GM12892 (cell line): ENCODE results near the gene EHD2.
"Not testable (repeated sequence)": the region's sequence is repeated elsewhere in the genome, so short reads cannot be mapped to it uniquely, and the experiment has no call there.

Experiments
- DNase-seq: peaks from one replicate; pipeline ENCODE4 v3.0.0; 2011; ENCODE audit not compliant: insufficient read length
- FAIRE-seq: peaks from 2 replicates; lab custom pipeline; 2011; peaks lifted over from hg19 to GRCh38; lab: Jason Lieb, UNC
- POLR2A ChIP-seq: IDR thresholded peaks from 2 replicates; pipeline ENCODE4 v1.6.1; 2011; ENCODE audit warnings: low read depth, low read length, control low read depth
- POLR2AphosphoS5 ChIP-seq: IDR thresholded peaks from 2 replicates; pipeline ENCODE4 v1.6.1; 2011; ENCODE audit warnings: low read depth, low read length, control low read depth
- TAF1 ChIP-seq: IDR thresholded peaks from 2 replicates; pipeline ENCODE4 v1.6.1; 2011; ENCODE audit warnings: low read depth, mild to moderate bottlenecking, control low read depth, low read length, borderline replicate concordance

The EHD2 gene

GRCh38 chr19:47720669-47721422 is 7.6 kb downstream of the EHD2 start:
- TF ChIP-seq POLR2AphosphoS5 (no peak), POLR2A (no peak), TAF1 (no peak)
- no peak for DNase-seq
- FAIRE-seq, result no peak

GRCh38 chr19:47723581-47723940 is 10.3 kb downstream of the EHD2 start:
- no peak for FAIRE-seq
- TF ChIP-seq TAF1 (no peak), POLR2AphosphoS5 (no peak), POLR2A (no peak)
- DNase-seq, result no peak

- no peak for DNase-seq
- FAIRE-seq, result no peak
Measured at GRCh38 chr19:47725759-47726401, 12.7 kb downstream of the EHD2 start.

GRCh38 chr19:47726467-47726866 is 13.2 kb downstream of the EHD2 start:
- DNase-seq, result no peak

More at GRCh38 chr19:47725759-47726401, 12.7 kb downstream of the EHD2 start:
- TF ChIP-seq POLR2AphosphoS5, result no peak
- TF ChIP-seq TAF1, result no peak
- TF ChIP-seq POLR2A, result no peak

GRCh38 chr19:47728295-47728694 is 15.1 kb downstream of the EHD2 start:
- DNase-seq, FAIRE-seq: not testable (repeated sequence)

More at GRCh38 chr19:47726467-47726866, 13.2 kb downstream of the EHD2 start:
- no peak for FAIRE-seq
- TF ChIP-seq POLR2AphosphoS5, result no peak
- TF ChIP-seq TAF1, result no peak
- TF ChIP-seq POLR2A, result no peak

- TF ChIP-seq POLR2AphosphoS5 (no peak), TAF1 (no peak)
- DNase-seq, result no peak
- FAIRE-seq, result no peak
Measured at GRCh38 chr19:47729468-47729798, 16.2 kb downstream of the EHD2 start.

GRCh38 chr19:47729799-47730520 is 16.7 kb downstream of the EHD2 start:
- FAIRE-seq, result no peak
- DNase-seq, result no peak
- no peak for TF ChIP-seq POLR2AphosphoS5
- no peak for TF ChIP-seq TAF1
- TF ChIP-seq POLR2A, result no peak

GRCh38 chr19:47730521-47730889 is 17.3 kb downstream of the EHD2 start:
- FAIRE-seq, result no peak
- TF ChIP-seq TAF1 (no peak), POLR2A (no peak), POLR2AphosphoS5 (no peak)
- DNase-seq, result no peak

- DNase-seq, result no peak
- no peak for FAIRE-seq
Measured at GRCh38 chr19:47730910-47731309, 17.7 kb downstream of the EHD2 start.

GRCh38 chr19:47735131-47735530 is 21.9 kb downstream of the EHD2 start:
- TF ChIP-seq POLR2A, result no peak
- TF ChIP-seq TAF1, result no peak
- TF ChIP-seq POLR2AphosphoS5, result no peak
- no peak for FAIRE-seq
- DNase-seq, result no peak

More at GRCh38 chr19:47730910-47731309, 17.7 kb downstream of the EHD2 start:
- TF ChIP-seq POLR2AphosphoS5 (no peak), TAF1 (no peak), POLR2A (no peak)

- no peak for DNase-seq
- no peak for TF ChIP-seq POLR2AphosphoS5
- TF ChIP-seq POLR2A, result no peak
- no peak for TF ChIP-seq TAF1
- FAIRE-seq, result no peak
Measured at GRCh38 chr19:47740866-47741519, 27.8 kb downstream of the EHD2 start.
